ENCODE data around the gene RUVBL1. TPM values are rescaled to one million over a fixed set of nuclear protein-coding genes. Genes with fewer than 3 reads are reported as not detected.

RUVBL1 gene
- 84.0 and 89.2 TPM in 2 replicates for total RNA-seq

DNA sequence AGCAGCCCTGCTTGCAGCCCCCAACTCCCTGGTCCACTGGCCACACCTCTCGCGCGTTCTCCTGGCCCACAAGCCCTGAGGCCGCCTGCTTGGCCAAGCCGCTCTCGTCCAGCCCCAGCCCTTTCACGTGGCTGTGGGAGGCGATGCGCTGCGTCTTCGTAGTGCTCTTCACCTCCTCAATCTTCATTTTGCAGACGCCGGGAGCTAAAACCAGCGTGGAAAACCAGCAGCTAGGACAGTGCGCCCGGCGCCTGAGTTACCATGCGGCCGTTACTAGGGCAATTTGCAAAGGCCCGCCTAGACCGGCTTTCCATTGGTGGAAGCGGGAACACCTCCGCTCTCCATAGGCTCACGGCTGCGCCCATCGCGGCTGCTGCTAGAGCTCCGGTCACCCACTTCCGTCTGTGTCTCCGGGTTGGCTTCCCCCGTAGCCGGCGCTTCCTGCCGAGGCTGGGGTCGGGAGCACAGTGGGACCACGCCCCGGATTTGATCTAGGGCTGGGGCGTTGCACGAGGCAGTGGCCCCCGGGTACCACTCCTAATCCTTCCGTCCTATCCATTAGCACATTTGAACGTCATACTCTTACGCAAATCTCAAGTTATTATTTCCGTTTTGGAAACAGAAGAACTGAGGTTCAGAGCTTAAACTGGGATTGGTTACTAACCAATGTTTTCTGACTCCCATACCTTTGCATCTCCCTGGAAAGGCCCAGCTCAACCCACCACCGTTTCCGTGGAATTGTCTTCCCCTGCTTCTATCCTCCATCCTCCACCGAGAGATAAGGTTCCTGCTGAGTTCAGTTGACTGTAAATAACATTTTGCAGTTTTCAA, at the start of gene RUVBL1:
RUVBL1 (minus strand) TSS at position 275 of the 831 bp plus-strand sequence; CDS start at position 187, 88 bp downstream.

DNA sequence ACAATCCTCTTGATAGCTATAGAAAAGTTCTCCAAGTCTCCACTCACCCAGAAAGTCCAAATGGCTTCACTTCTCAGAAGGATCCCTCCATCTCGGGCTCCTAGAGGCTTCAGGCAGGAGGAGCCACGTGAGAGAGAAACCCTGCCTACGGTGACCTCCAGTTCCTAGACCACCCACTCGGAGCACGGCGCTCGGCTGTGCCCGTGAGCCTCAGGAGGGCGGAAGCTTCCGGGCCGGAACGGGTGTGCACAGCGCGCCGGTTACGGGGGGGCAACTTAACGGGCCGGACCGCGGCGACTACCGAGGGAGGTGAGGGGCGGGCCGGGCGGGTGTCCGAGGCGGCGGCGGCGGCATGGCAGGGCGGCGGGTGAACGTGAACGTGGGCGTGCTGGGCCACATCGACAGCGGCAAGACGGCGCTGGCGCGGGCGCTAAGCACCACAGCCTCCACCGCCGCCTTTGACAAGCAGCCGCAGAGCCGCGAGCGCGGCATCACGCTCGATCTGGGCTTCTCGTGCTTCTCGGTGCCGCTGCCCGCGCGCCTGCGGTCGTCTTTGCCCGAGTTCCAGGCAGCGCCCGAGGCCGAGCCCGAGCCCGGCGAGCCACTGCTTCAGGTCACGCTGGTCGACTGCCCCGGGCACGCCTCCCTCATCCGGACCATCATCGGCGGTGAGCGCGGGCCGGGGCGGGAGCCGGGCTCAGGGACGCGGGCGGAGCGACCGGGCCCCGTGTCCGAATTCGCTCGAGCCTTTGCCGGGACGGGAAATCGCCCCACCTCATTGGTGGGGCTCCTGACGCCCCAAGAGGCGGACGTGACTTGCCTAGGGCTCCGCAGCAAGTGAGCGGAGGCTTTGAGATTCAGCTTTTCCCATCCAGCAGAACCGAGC, 29.8 kb upstream of the RUVBL1 start, which contains the start of gene EEFSEC:
EEFSEC (plus strand) TSS at position 326 of the 886 bp plus-strand sequence; CDS start at position 353, 27 bp downstream.

DNA sequence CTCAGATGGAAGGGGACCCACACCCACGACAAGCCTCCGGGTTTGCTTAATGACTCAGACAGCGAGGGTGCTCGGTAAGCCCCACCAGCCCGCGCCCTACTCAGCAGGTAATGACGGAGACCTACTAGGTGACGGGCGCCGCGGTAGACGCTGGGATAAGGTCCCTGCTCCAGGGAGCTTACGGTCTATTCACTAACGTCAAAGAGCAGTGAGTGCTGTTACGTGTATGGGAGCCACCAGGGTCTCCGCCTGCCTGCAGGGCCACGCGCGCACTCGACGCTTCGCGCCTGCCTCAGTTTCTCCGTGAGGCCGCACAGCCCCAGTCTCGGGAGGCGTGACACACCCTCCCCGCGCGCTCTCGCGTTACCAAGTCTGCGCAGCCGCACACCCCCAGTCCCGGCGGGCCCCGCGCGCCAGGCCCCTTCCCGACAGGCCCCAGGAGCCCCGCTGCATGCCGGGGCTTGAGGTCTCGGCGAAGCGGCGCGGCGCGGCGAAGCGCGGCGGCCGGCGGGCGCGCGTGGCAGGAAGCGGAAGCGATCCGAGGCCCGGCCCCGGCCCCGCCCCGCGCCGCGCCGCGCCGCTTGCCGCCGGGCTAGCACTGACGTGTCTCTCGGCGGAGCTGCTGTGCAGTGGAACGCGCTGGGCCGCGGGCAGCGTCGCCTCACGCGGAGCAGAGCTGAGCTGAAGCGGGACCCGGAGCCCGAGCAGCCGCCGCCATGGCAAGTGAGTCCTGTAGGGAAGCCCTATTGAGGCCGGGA, 71.6 kb downstream of the RUVBL1 start, which contains the start of gene SEC61A1:
SEC61A1 (plus strand) TSS at position 601 of the 758 bp plus-strand sequence; CDS start at position 717, 116 bp downstream.

Other genes starting within 250 kb of the RUVBL1 start
- not detected in 2 replicates for gene KBTBD12, start 208.6 kb downstream of the RUVBL1 start, total RNA-seq
- gene SEC61A1, start 71.4 kb downstream of the RUVBL1 start, total RNA-seq, result 228 and 249 TPM in 2 replicates
- gene EEFSEC, start 29.7 kb upstream of the RUVBL1 start, total RNA-seq, result 10.4 and 11.8 TPM in 2 replicates

All from mammary microvascular endothelial cell (primary cell).